HL-60/S4 (cell line): ENCODE data around the gene SDK1.
"Not testable (repeated sequence)": the region's sequence is repeated elsewhere in the genome, so short reads cannot be mapped to it uniquely, and the experiment has no call there.

Experiments
- in situ Hi-C: fragments of 300-500 bp; cut with MboI; formaldehyde crosslinking; loops from 2 replicates; pipeline ENCODE4 v1.14.3; 2022; ENCODE audit warnings: low sequenced_read_pairs

The SDK1 gene

GRCh38 chr7:4203626-4204512, 902.8 kb downstream of the SDK1 start:
- in situ Hi-C loops, result no loop called here

- in situ Hi-C loops, result no loop called here
Observed at GRCh38 chr7:4204513-4205165, 903.6 kb downstream of the SDK1 start.

- in situ Hi-C loops, result no loop called here
Observed at GRCh38 chr7:4205828-4206227, 904.8 kb downstream of the SDK1 start.

- in situ Hi-C loops, result no loop called here
Observed at GRCh38 chr7:4207011-4207410, 906.0 kb downstream of the SDK1 start.

GRCh38 chr7:4208086-4208485, 907.0 kb downstream of the SDK1 start:
- in situ Hi-C loops, result no loop called here

- in situ Hi-C loops, result no loop called here
Observed at GRCh38 chr7:4208586-4208985, 907.5 kb downstream of the SDK1 start.

GRCh38 chr7:4209126-4209525, 908.1 kb downstream of the SDK1 start:
- in situ Hi-C loops, result no loop called here

GRCh38 chr7:4209966-4210365, 908.9 kb downstream of the SDK1 start:
- in situ Hi-C loops, result no loop called here

- in situ Hi-C loops, result no loop called here
Observed at GRCh38 chr7:4210821-4211220, 909.8 kb downstream of the SDK1 start.

- in situ Hi-C loops, result no loop called here
Observed at GRCh38 chr7:4211261-4211660, 910.2 kb downstream of the SDK1 start.

- in situ Hi-C loops, result no loop called here
Observed at GRCh38 chr7:4212376-4212775, 911.3 kb downstream of the SDK1 start.

- in situ Hi-C loops, result no loop called here
Observed at GRCh38 chr7:4214291-4215155, 913.5 kb downstream of the SDK1 start.

- in situ Hi-C loops, result no loop called here
Observed at GRCh38 chr7:4215176-4215720, 914.2 kb downstream of the SDK1 start.

- in situ Hi-C loops, result no loop called here
Observed at GRCh38 chr7:4216016-4216415, 915.0 kb downstream of the SDK1 start.

- in situ Hi-C loops, result not testable (repeated sequence)
Observed at GRCh38 chr7:4217126-4217660, 916.1 kb downstream of the SDK1 start.

GRCh38 chr7:4218481-4218880, 917.4 kb downstream of the SDK1 start:
- in situ Hi-C loops, result no loop called here

- in situ Hi-C loops, result no loop called here
Observed at GRCh38 chr7:4220011-4220410, 919.0 kb downstream of the SDK1 start.

GRCh38 chr7:4221043-4221442, 920.0 kb downstream of the SDK1 start:
- in situ Hi-C loops, result no loop called here

- in situ Hi-C loops, result no loop called here
Observed at GRCh38 chr7:4222676-4223075, 921.6 kb downstream of the SDK1 start.

GRCh38 chr7:4225361-4225771, 924.3 kb downstream of the SDK1 start:
- in situ Hi-C loops, result no loop called here
